Stomach (tissue), 9 donors: Measurements from ENCODE around the gene MLXIP. TPM values are rescaled to one million over a fixed set of nuclear protein-coding genes. Genes with fewer than 3 reads are reported as not detected.

Source experiments
- DNase-seq, 2 donors: peaks; one replicate each; pipeline versions ENCODE4 v3.0.0 to v3.0.0-alpha.2; 2013 to 2019
- H3K27ac ChIP-seq, 5 donors: fragments of 200-600 bp in 4 of 5; sonication (generic) in 4 of 5; one replicate each; pipeline ENCODE4 v1.5.1; 2013 to 2019; ENCODE audit warnings: mild to moderate bottlenecking in 1 of 5, moderate library complexity in 1 of 5
- H3K27me3 ChIP-seq, 3 donors: fragments of 200-600 bp; sonication (generic); one replicate each; pipeline ENCODE4 v1.5.1; 2017 to 2019; ENCODE audit warnings: mixed run types in 1 of 3
- H3K36me3 ChIP-seq, 4 donors: fragments of 200-600 bp; sonication (generic); 1 replicate in 3 of 4; 2 replicates in 1 of 4; pipeline ENCODE4 v1.5.1; 2016 to 2019
- H3K4me1 ChIP-seq, 4 donors: fragments of 200-600 bp; sonication (generic); one replicate each; pipeline ENCODE4 v1.5.1; 2016 to 2019
- H3K4me3 ChIP-seq, 4 donors: fragments of 200-600 bp; sonication (generic) in 3 of 4; one replicate each; pipeline ENCODE4 v1.5.1; 2016 to 2019; ENCODE audit warnings: mild to moderate bottlenecking in 1 of 4
- H3K9me3 ChIP-seq, 4 donors: fragments of 200-600 bp; sonication (generic); one replicate each; pipeline ENCODE4 v1.5.1; 2016 to 2019
- CTCF ChIP-seq, 7 experiments: fragments of 450-650 bp in 4 of 7; fragments of 200-600 bp in 3 of 7; sonication (generic) in 3 of 7; IDR thresholded peaks; one replicate each; pipeline ENCODE4 v1.5.1; 2016 to 2019; ENCODE audit warnings: antibody characterized with exemption in 7 of 7, control low read depth in 2 of 7, mild to moderate bottlenecking in 1 of 7
- EP300 ChIP-seq: sonication (generic); formaldehyde crosslinking; IDR thresholded peaks from one replicate; pipeline ENCODE4 v1.6.1; 2017; ENCODE audit warnings: antibody characterized with exemption
- POLR2A ChIP-seq, 4 donors: fragments of 450-650 bp; IDR thresholded peaks; one replicate each; pipeline ENCODE4 v1.6.1; 2016; ENCODE audit warnings: antibody characterized with exemption in 4 of 4, control low read depth in 2 of 4, mild to moderate bottlenecking in 1 of 4, moderate library complexity in 1 of 4
- POLR2AphosphoS5 ChIP-seq, 3 donors: sonication (generic); formaldehyde crosslinking; IDR thresholded peaks; one replicate each; pipeline ENCODE4 v1.6.1; 2016; ENCODE audit warnings: antibody characterized with exemption in 3 of 3
- WGBS, 5 donors: extraction: QIAGEN DNeasy Blood & Tissue Kit in 3 of 5; methylation state at CpG; one replicate each; pipeline versions ENCODE4 v1.1.5 to v1.1.7; 2013 to 2018; 5-methylcytosine and 5-hydroxymethylcytosine counted together
- intact Hi-C: fragments of 100-400 bp; cut with DNase I; formaldehyde crosslinking; loops from one replicate; pipeline ENCODE4 v1.15.1; 2023; ENCODE audit warnings: low total_unique reads
- polyA plus RNA-seq, 3 donors: library from polyadenylated mRNA; stranded (reverse); fragments of 200-250 nt; gene quantifications; one replicate each; pipeline ENCODE4 v1.2.3, GENCODE V29; 2013
- total RNA-seq, 5 donors: library from RNA; depleted of rRNA; stranded (reverse); fragments of >200 nt; gene quantifications; one replicate each; pipeline versions ENCODE4 v1.1.0 to v1.2.3, GENCODE V29; 2014 to 2016
- donor health status: healthy with polysubstance abuse.
- donor health status: Bipolar disorder and iron deficiency.
- donor health status: healthy.

Gene MLXIP
- total and polyA plus RNA-seq, 8 donors, result 12.3 to 140 (median 34.8) TPM

GRCh38 chr12:122141911-122142725 is 63.6 kb downstream of the MLXIP start:
- Histone ChIP-seq H3K36me3 (peaks cover 59 to 96% (median 78%) of the 10 kb centered on the region in 4 donors), H3K27ac (no peak overlapping the region), H3K4me1 (no peaks in the 10 kb centered on the region), H3K9me3 (no peaks in the 10 kb centered on the region), H3K4me3 (no peak overlapping the region), H3K27me3 (no peaks in the 10 kb centered on the region)
- WGBS, 5 donors, result 81 to 90% (median 89%) methylated on average over 15 to 21 of the region's 21 CpGs
- no peak for DNase-seq
- TF ChIP-seq EP300, result no peak
- TF ChIP-seq POLR2A (IDR thresholded peaks at IDR 0.05), result no peak
- TF ChIP-seq CTCF (IDR thresholded peaks at IDR 0.05), result no peak
- TF ChIP-seq POLR2AphosphoS5 (IDR thresholded peaks at IDR 0.05), result no peak
- intact Hi-C loops, result no loop called here

- intact Hi-C loops, result no loop called here
- no peaks in the 10 kb centered on the region for H3K27me3 ChIP-seq
- peaks cover 55 to 96% (median 73%) of the 10 kb centered on the region in 4 donors for H3K36me3 ChIP-seq
- no peaks in the 10 kb centered on the region for H3K4me1 ChIP-seq
- TF ChIP-seq POLR2A (IDR thresholded peaks at IDR 0.05) (no peak), CTCF (IDR thresholded peaks at IDR 0.05) (no peak), EP300 (no peak), POLR2AphosphoS5 (IDR thresholded peaks at IDR 0.05) (no peak)
- H3K9me3 ChIP-seq, result no peaks in the 10 kb centered on the region
- DNase-seq, result no peak
- 55 to 80% (median 68%) methylated on average over 1 to 6 of the region's 6 CpGs for WGBS, 5 donors
- no peak overlapping the region for H3K27ac ChIP-seq
- H3K4me3 ChIP-seq, result no peak overlapping the region
Observed at GRCh38 chr12:122142857-122143256, 64.3 kb downstream of the MLXIP start.

- H3K4me1 ChIP-seq, result peaks cover 0 to 5% (median 2%) of the 10 kb centered on the region in 4 donors
- H3K27me3 ChIP-seq, result no peaks in the 10 kb centered on the region
- peaks cover 38 to 77% (median 53%) of the 10 kb centered on the region in 4 donors for H3K36me3 ChIP-seq
- intact Hi-C loops, result no loop called here
- TF ChIP-seq POLR2AphosphoS5 (IDR thresholded peaks at IDR 0.05) (no peak), POLR2A (IDR thresholded peaks at IDR 0.05) (no peak), EP300 (no peak), CTCF (IDR thresholded peaks at IDR 0.05) (no peak)
- H3K27ac ChIP-seq, result no peak overlapping the region
- no peaks in the 10 kb centered on the region for H3K9me3 ChIP-seq
- WGBS, 5 donors, result 93 to 98% (median 95%) methylated on average over 12 of the region's 12 CpGs
- no peak for DNase-seq
- H3K4me3 ChIP-seq, result no peak overlapping the region
Observed at GRCh38 chr12:122144885-122145284, 66.3 kb downstream of the MLXIP start.

GRCh38 chr12:122145505-122146330 is 67.2 kb downstream of the MLXIP start:
- no peak for TF ChIP-seq POLR2AphosphoS5 (IDR thresholded peaks at IDR 0.05)
- TF ChIP-seq POLR2A (IDR thresholded peaks at IDR 0.05), result no peak
- TF ChIP-seq EP300, result no peak
- TF ChIP-seq CTCF (IDR thresholded peaks at IDR 0.05), result no peak
- H3K36me3 ChIP-seq, result peaks cover 31 to 69% (median 45%) of the 10 kb centered on the region in 4 donors
- 86 to 94% (median 90%) methylated on average over 18 to 23 of the region's 23 CpGs for WGBS, 5 donors
- intact Hi-C loops, result no loop called here
- no peak overlapping the region for H3K4me3 ChIP-seq
- H3K9me3 ChIP-seq, result no peaks in the 10 kb centered on the region
- no peaks in the 10 kb centered on the region for H3K27me3 ChIP-seq
- H3K4me1 ChIP-seq, result peaks cover 0 to 5% (median 2%) of the 10 kb centered on the region in 4 donors
- DNase-seq, result no peak
- H3K27ac ChIP-seq, result no peak overlapping the region
